AG08396 (cell line): ENCODE measurements around the gene CDK4.
A peak's percentile ranks its signal among the peaks of the same experiment; 100 is the strongest.

Experiments
- DNase-seq: peaks from one replicate; pipeline ENCODE4 v3.0.0; 2012; ENCODE audit warnings: low spot score, mixed read lengths

The CDK4 gene

GRCh38 chr12:57755454-57756372, 3.6 kb upstream of the CDK4 start:
- DNase-seq: no peak

GRCh38 chr12:57755194-57755453, 3.0 kb upstream of the CDK4 start:
- DNase-seq: no peak

GRCh38 chr12:57754411-57755193, 2.5 kb upstream of the CDK4 start, which contains the start of gene MARCHF9:
TSS of gene MARCHF9 (plus strand) at chr12:57755103. CDS start at chr12:57755529, 426 bp downstream.
- DNase-seq: no peak

GRCh38 chr12:57753756-57754337, 1.7 kb upstream of the CDK4 start:
- no peak for DNase-seq

GRCh38 chr12:57752668-57753000, 524 bp upstream of the CDK4 start:
- no peak for DNase-seq

GRCh38 chr12:57751432-57751787, 700 bp downstream of the CDK4 start:
- DNase-seq: no peak

- DNase-seq: no peak
These were observed 1.3 kb downstream of the CDK4 start for GRCh38 chr12:57750561-57751431.

GRCh38 chr12:57749061-57749460, 3.0 kb downstream of the CDK4 start:
- no peak for DNase-seq

- DNase-seq: no peak
These were observed 6.1 kb downstream of the CDK4 start for GRCh38 chr12:57746025-57746424.

GRCh38 chr12:57745485-57745881, 6.6 kb downstream of the CDK4 start:
- no peak for DNase-seq

- peak; percentile 94 for DNase-seq
These were observed 7.2 kb downstream of the CDK4 start, which contains the start of gene TSPAN31 for GRCh38 chr12:57744777-57745484. TSS of gene TSPAN31 (plus strand) at chr12:57745039. CDS start at chr12:57745155, 116 bp downstream.

- peak; percentile 84 for DNase-seq
These were observed 7.8 kb downstream of the CDK4 start for GRCh38 chr12:57744194-57744776.

GRCh38 chr12:57743769-57744168, 8.3 kb downstream of the CDK4 start:
- no peak for DNase-seq

GRCh38 chr12:57741844-57742738, 10.0 kb downstream of the CDK4 start:
- DNase-seq: no peak

GRCh38 chr12:57741413-57741789, 10.7 kb downstream of the CDK4 start:
- no peak for DNase-seq

- no peak for DNase-seq
These were observed 11.3 kb downstream of the CDK4 start for GRCh38 chr12:57740656-57741412.

GRCh38 chr12:57739914-57740538, 12.1 kb downstream of the CDK4 start:
- DNase-seq: no peak

- no peak for DNase-seq
These were observed 12.7 kb downstream of the CDK4 start for GRCh38 chr12:57739387-57739786.
